Right lobe of liver (tissue), 4 donors: ENCODE data around the gene PRSS36.

Experiments used
- POLR2A ChIP-seq: fragments of 450-650 bp; IDR thresholded peaks from one replicate; pipeline ENCODE4 v1.6.1; 2017; ENCODE audit warnings: antibody characterized with exemption, mild to moderate bottlenecking
- TF ChIP-seq, protein P1 (sequence below), 4 donors: fragments of 200-600 bp in 3 of 4; fragments of 450-650 bp in 1 of 4; IDR thresholded peaks; one replicate each; pipeline versions ENCODE4 v1.5.1 to v1.8.0; 2016 to 2022; ENCODE audit warnings: antibody characterized with exemption in 4 of 4, mild to moderate bottlenecking in 2 of 4
- donor health status: DM: no; HTN: no; CAD: no.
- donor health status: DM: no; HTN: no; CAD: no.
- donor health status: DM: no; HTN: yes; CAD: no.

DNA sequence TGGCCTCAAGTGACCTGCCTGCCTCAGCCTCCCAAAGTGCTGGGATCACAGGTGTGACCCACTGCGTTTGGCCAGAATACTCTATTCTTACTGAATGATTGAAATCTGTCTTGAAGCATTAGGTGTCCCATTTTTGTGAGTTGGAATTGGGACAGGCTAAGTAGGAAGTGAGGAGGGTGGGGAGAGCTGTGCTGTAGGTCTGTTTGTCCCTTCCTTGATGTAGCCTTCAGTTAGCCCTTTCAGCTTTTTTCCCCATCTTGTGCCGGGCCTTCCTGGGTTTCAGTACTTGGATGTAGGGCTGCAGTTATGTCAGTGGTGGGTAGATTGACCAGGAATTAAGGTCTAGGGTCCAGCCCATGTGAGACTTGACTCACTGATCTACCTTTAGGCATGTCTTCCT, 44.0 kb upstream of the PRSS36 start:
- TF ChIP-seq POLR2A: no peak
- TF ChIP-seq, protein P1, sequence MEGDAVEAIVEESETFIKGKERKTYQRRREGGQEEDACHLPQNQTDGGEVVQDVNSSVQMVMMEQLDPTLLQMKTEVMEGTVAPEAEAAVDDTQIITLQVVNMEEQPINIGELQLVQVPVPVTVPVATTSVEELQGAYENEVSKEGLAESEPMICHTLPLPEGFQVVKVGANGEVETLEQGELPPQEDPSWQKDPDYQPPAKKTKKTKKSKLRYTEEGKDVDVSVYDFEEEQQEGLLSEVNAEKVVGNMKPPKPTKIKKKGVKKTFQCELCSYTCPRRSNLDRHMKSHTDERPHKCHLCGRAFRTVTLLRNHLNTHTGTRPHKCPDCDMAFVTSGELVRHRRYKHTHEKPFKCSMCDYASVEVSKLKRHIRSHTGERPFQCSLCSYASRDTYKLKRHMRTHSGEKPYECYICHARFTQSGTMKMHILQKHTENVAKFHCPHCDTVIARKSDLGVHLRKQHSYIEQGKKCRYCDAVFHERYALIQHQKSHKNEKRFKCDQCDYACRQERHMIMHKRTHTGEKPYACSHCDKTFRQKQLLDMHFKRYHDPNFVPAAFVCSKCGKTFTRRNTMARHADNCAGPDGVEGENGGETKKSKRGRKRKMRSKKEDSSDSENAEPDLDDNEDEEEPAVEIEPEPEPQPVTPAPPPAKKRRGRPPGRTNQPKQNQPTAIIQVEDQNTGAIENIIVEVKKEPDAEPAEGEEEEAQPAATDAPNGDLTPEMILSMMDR (IDR thresholded peaks at IDR 0.05): no peak
